Sciatic nerve (tissue), 2 donors: ENCODE results near the gene NCOA1. TPM values are rescaled to one million over a fixed set of nuclear protein-coding genes. Genes with fewer than 3 reads are reported as not detected.

ENCODE experiments used
- ATAC-seq: fragments of 200-7000 bp; cut with Tn5 transposase; one replicate; pipeline ENCODE4 v1.9.1; 2020; ENCODE audit warnings: mild to moderate bottlenecking, moderate library complexity
- DNase-seq: peaks from one replicate; pipeline ENCODE4 v3.0.0-alpha.2; 2020; ENCODE audit warnings: low spot score
- intact Hi-C: fragments of 100-400 bp; cut with DNase I; formaldehyde crosslinking; loops from one replicate; pipeline ENCODE4 v1.14.2; 2022
- total RNA-seq: library from RNA; stranded (reverse); fragmentation: NEBNext Ultra II Directional; extraction: Animal tissue kit (Norgen Biotek cat#: 25700); gene quantifications from one replicate; pipeline ENCODE4 v1.2.1, GENCODE V29; 2021
- donor health status: DM: no; HTN: no; CAD: no.
- donor health status: DM: no; HTN: no; CAD: no.

NCOA1 gene
- total RNA-seq, 1 donor from 2014 or later = 89.7 TPM

DNA sequence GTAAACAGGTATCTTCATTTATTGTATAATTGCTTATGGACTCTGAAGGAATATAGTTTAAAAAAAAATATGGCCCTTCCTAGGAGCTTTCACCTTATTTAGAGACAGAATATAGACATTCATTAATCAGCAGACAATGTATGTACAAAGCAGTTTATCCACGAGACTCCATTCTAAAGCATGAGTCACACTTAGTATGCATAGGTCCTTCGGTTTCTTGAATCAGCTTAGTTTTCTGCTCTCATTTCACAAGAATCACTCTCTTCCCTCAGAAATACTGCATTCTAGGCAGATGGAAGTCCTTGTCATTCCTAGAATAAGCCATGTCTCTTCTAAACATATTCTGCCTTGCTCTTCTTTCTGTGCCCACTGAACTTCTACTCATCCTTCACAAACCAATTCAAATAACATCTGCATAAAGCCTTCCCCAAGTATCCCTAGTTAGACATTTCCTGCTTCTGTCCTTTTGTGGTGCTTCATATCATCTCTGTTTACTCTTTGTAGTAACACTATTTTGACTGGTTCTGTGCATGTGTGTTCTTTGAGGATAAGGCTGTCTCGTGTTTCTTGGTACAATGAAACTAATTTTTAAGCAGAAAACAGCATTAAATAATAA lies 217.6 kb downstream of the NCOA1 start:
- DNase-seq = no peak
- no peak for ATAC-seq
- intact Hi-C loops = no loop called here

DNA sequence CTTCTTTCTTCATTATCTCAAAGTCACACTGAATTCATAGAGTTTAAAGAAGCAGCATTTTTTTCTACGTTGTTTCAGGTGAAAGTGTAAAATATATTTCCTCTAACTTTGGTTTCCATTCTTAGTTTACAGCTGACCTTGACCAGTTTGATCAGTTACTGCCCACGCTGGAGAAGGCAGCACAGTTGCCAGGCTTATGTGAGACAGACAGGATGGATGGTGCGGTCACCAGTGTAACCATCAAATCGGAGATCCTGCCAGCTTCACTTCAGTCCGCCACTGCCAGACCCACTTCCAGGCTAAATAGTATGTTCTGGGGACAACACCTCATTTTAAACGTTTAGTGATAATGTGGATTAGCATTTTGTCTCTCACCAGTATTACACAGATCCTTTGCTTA lies 219.8 kb downstream of the NCOA1 start:
- intact Hi-C loops = no loop called here

DNA sequence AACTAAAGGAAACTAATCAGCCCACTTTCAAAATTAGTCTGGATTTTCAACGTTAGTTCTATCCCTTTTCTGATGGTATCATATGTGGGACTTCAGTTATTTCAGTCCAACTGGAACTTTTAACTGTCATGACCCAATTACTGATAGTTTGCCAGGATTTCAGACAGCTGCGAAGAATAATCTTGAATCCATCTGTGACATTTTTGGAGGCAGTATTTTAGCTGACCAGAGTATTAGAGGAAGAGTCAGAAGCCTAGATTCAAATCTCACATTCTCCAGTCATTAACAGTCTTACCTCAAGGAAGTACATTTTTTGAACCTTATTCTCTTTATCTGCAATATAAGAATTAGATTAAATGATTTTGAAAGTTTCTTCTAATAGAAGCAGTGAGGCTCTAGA lies 220.8 kb downstream of the NCOA1 start:
- no peak for ATAC-seq
- intact Hi-C loops = no loop called here
- no peak for DNase-seq

More for the DNA sequence above, 219.8 kb downstream of the NCOA1 start:
- no peak for ATAC-seq
- no peak for DNase-seq

DNA sequence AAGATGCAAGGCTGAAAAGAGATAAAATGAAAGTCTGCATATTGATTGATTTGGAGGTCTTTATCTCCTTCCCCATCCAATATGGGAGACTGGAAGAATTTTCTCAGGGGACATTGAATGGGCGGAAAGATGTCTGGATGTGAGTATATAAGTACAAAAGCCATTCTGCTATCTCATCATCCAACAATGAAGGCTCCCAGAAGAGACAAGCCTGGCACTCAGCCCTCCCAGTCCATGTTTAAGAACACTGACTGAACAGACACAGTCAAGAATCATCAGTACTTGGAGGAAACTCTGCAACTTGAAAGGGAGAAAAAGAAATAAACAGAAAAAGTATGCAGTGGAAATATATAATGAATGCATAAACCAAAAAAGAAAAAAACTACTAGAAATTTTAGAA lies 221.2 kb downstream of the NCOA1 start:
- no peak for DNase-seq
- no peak for ATAC-seq
- intact Hi-C loops = no loop called here

DNA sequence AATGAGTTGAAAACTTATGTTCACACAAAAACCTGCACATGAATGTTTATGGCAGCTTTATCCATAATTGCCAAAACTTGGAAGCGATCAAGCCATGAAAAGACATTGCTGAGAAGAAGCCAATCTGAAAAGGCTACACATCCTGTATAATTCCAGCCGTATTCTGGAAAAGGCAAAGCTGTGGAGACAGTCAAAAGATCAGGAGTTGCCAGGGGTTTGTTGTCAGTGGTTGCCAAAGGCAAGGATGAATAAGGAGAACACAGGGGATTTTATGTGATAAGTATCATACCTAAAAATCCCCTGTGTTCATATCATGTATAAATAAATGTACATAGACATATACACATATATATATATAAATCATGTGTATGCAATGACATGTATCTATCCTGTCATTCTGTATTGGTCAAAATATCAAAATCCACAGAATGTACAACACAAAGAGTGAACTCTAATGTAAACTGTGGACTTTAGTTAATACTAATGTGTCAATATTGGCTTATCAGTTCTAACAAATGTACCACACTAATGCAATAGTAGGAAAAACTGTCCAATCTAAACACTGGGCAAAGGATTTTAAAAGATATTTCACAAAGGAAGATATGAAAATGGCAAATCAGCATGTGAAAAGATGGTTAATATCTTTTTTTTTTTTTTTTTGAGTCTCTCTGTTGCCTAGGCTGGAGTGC lies 226.4 kb downstream of the NCOA1 start:
- ATAC-seq (no peak), DNase-seq (no peak)
- intact Hi-C loops = no loop called here

DNA sequence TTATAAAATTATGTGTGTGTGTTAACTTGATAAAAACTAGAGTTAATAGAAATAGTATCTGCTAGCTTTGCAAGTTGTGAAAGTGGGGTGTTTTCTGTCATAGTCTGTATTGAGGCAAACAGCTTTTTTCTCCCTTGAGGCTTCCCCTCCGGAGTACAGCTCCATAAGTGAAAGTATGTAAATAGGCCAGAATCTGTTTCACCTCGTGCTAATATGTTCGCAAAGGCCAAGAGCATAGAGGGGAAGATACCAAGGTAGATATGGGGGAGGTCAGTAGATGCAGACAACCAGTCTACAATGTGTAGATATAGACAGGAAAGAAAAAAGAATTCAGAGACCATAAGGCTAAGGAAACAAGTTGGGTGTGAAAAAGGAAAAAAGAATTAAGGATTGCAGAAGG lies 229.3 kb downstream of the NCOA1 start:
- ATAC-seq (no peak), DNase-seq (no peak)
- intact Hi-C loops = no loop called here

DNA sequence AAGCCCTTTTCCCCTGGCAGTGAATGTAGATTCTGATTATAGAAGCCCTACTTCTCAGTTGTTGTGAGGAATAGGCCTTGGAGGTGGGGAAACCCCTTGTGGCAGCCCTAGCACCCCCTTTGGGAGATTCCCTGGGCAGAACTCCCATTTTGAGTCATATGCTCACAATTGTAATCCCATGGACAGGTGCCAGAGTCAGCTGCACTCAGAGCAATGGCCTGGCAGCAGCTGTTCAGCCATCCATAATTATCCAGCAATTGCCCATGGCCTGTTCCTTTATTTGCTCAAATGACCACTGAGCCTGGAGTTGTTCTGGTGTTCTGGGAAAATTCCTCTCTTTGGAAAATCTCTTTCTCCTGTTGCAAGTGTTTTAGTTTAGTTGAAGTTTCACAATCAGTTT lies 230.4 kb downstream of the NCOA1 start:
- intact Hi-C loops = no loop called here
- ATAC-seq (peak; percentile 96), DNase-seq (peak; percentile 81)

DNA sequence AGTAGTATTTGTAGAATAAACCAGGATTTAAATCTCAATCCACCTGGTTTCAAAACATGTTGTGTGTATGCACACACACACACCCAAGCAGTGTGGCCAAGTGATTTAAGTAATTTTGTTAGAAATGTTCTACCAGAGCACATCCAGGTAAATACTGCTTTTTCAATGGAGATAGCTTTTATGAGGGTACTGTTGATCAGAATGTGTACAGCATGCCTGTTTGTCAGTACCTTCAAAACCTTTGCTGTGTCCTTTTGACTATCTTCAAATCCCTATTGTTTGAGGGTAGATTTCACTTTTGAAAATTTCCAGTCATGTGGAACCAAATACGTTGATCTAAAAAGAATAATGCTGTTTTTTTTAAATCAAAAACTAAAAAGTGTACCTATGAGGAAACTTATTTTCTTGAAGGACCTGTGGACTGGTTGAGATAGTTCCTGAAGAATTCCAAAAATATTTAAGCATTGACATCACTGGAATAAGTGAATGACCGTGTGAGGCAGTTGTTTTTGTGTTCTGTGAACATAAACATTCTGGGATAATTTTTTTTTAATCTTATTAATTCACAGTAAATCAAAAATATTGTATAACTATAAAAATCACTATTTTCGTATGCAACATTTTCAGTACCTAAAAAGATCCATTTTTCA lies 231.2 kb downstream of the NCOA1 start:
- ATAC-seq (no peak), DNase-seq (no peak)
- intact Hi-C loops = no loop called here

DNA sequence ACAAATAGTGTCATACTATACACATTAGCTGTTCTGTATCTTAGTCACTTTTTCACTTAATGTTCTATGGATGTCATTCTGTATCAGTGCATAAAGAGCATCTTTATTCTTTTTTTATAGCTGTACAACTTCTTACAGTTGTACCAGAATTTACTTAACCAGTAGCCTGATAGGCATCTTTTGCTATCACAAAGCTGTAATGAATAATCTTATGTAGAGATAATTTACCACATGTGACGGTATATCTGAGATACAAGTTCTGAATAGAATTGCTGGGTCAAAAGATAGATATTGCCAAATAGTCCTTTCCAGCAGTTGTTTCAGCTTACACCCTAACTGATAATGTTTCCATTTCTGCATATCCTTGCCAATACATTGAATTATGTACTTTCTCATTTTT lies 232.1 kb downstream of the NCOA1 start:
- DNase-seq (no peak), ATAC-seq (no peak)
- intact Hi-C loops = no loop called here

DNA sequence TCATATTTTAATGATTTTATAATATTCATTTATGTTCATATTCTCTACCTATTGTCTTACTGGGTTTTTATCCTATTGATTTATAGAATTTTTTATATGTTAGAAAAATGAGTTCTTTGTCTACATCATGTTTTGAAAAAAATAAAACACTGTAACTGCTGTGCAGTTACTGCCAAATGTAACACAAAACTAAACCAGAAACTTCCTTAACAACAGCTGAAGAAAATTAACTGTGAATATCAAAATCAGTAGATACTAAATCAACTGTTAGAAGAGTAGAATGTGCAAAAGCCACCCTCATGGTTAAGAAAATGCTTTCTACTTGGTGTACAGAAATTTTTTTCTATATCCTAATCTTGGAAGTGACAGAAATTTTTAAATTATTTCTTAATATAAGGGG lies 232.6 kb downstream of the NCOA1 start:
- no peak for DNase-seq
- intact Hi-C loops = no loop called here
- no peak for ATAC-seq

DNA sequence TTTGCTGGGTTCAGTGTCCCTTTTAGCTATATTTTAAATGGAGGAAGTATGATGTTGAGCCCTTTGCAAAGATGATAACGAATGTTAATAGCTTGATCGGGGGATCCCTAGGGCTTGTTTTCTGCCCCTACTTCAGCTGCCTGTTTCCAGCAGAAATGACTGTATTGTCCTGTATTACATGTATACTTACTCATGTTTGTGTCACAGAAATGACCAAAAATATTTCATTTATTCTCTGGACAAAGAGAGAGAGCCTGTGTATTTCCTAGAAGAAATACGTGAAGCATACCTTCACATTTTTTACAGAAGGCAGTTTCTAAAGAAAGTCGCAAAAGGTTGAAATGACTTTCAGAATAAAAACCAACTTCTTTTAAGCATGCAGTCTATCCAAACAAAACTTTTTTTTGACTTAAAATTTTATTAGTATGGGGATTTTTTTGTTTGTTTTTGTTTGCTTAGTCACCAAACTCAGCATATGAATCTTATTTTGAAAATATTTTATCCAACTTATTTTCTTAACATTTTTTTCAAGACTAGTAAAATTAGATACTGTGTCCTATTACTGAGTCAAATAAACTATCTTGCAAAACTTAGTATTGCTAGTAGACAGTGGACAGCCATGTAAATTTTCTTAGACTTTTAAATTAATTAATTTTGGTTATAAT lies 233.2 kb downstream of the NCOA1 start:
- ATAC-seq = no peak
- DNase-seq = no peak
- intact Hi-C loops = no loop called here

DNA sequence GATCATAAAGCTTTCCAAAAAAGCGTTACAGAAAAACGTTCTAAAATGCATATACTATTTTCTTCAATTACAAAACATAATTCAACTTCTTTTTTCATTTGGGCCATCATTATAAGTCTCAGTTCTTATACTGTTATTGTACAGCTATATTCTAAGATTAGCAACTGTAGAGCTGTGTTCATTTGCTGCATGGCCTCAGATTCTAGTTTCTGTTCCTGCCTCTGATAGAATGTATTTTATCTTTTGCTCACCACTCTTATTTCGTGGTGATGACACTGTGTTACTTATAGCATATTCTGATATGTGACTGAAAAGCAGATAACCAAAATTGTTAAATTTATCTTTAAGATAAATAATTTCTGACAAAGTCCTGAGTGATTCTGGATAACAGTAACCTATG lies 234.9 kb downstream of the NCOA1 start:
- DNase-seq (no peak), ATAC-seq (no peak)
- intact Hi-C loops = no loop called here

DNA sequence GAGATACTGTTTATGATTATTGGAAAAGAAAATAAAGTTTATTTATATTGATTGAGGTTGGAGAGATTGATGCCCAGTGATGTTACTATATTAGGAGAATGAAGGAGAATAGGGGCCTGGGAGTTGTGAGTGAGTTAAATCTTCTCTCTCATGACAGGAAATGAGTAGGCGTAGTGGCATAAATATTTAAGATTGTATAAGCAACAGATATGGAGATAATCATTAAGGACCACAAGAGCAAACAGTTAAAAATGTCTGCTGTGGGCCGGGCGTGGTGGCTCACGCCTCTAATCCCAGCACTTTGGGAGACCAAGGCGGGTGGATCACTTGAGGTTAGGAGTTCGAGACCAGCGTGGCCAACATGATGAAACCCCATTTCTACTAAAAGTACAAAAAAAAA lies 239.4 kb downstream of the NCOA1 start:
- DNase-seq = no peak
- intact Hi-C loops = no loop called here
- ATAC-seq = no peak

DNA sequence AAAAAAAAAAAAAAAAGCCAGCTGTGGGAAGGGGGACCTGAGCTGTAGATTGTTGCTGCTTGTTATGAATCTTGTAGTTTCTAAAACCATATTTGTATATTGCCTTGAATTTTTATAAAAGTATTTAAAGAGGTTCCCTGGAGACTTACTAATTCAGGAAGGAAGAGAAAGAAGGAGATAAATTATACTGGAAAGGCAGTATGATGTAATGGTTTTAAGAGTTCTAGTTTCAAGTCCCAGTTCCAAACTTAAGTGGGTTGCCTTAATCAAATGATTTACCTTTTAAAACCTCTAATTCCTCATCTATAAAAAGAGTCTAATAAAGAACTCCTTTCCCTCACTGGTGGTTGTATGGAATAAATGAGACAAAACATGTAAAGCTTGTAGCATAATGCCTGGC lies 240.0 kb downstream of the NCOA1 start:
- intact Hi-C loops = no loop called here
- no peak for ATAC-seq
- no peak for DNase-seq

DNA sequence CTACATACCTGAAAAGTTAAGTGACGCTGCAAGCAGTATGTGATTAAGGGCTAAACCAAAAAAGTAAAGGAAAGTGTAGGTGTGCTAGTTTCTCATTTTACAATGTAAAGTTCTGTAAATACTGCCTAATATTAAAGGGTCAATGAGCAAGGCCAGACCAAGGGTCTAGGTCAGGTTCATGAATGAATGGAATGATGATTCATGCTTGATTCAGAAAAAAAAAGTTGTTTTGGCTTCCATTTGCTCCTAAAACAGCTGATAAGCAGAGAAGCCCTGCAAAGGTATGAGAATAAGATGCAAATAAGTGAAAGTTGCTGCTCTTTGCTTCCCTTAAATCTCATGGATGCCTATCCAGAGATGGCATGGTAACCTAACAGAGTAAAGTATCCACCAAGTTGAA lies 240.9 kb downstream of the NCOA1 start:
- ATAC-seq (no peak), DNase-seq (no peak)
- intact Hi-C loops = no loop called here

DNA sequence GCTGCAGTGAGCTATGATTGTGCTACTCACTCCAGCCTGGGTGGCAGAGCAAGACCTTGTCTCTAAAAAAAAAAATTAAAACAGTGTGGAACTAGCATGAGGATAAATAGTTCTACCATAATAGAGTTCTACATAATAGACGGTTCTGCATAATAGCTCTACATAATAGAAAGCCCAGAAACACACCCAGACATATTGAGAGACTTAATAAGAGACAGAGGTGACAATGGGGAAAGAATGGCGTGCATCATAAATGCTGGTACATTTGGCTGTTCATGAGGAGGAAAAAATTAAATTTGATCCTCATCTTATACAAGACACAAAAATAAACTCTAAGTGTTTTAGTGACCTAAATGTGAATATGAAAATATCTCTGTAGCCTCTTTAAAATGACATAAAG lies 243.7 kb downstream of the NCOA1 start:
- no peak for DNase-seq
- intact Hi-C loops = no loop called here
- ATAC-seq = no peak

DNA sequence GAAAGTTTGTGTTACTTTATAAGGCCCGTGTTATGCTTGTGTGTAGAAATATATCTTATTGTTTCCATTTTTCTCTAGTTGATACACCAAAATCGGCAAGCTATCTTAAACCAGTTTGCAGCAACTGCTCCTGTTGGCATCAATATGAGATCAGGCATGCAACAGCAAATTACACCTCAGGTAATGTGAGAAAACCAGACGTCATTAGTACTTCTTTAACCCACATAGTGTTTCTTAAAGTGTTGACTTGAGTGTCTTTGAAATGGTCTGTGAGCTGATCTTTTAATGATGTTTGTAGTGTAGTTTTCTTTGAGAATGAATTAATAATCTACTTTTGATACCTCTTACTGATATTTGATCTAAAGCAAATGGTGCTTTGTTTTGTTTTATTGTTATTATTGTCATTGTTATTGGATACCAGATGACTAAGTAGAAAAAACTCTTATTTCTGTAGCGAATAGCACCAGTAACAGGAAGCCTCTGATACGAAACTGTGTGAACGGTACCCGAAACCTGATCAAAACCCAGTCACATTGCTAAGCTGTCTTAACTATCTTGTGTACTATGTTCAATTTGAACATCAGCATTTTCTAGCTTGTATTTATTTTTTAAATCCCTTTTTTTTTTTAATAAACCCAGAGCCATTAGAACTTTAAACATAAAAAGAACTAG lies 248.4 kb downstream of the NCOA1 start:
- DNase-seq (no peak), ATAC-seq (no peak)
- intact Hi-C loops = no loop called here

DNA sequence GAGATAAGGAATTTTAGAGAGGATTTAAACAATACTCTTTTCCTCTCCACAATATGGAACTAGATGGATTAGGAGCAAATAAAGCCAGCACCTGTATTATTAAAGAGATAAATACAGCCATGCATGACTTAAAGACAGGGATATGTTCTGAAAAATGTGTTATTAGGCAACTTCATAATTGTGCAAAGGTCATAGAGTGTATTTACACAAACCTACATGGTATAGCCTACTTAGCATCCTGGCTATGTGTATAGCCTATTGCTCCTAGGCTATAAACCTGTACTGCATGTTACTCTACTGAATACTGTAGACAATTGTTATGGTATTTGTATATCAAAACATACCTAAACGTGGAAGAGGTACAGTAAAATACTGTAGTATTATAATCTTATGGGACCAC lies 249.1 kb downstream of the NCOA1 start:
- ATAC-seq = no peak
- DNase-seq = no peak
- intact Hi-C loops = no loop called here

DNA sequence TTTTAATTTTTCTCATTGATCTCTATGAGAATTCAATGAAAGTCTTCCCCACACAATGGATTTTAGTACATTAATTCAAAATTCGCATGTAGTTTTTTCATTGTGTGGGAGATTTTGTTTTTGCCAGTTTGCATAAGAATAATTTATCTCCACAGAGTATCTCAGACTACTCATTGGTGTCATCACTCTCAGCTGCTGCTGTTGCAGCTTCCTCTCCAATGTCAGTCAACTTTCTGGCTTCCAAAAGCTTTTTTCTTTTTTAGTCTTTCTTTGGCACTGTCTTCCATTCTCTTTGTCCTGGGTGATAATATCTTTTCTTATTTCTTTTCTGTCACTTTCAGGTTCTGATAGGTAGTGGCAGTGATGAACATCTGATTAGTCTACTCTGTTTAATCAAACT lies 251.7 kb downstream of the NCOA1 start:
- ATAC-seq = no peak
- DNase-seq = no peak
- intact Hi-C loops = no loop called here

DNA sequence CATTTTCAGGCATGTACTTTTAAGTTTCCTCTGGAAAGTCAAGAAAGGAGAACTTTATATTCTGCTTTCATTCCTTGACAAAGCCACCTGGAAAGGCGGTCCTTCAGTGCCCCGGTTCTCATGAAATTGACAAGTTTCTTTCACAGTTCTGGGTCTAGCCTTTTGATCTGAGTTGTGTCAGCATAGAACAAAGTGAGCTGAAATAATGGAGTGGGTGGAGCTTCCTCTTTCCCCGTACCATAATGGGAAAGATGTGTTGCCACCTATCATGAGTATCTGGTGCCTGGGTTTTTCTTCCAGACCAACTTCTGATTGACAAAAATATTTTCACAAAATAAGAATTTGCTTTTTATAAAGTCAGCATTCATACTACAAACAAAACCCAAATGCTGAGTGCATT lies 252.9 kb downstream of the NCOA1 start:
- no peak for ATAC-seq
- no peak for DNase-seq
- intact Hi-C loops = no loop called here
